Measurements from ENCODE around the gene CAMK2A. TPM values are rescaled to one million over a fixed set of nuclear protein-coding genes. Genes with fewer than 3 reads are reported as not detected.

CAMK2A gene
- total RNA-seq, 1 donor from 2014 or later, result not detected

GRCh38 chr5:150203832-150204589 lies 85.6 kb downstream of the CAMK2A start:
- Mint-ChIP-seq H3K4me1 (ENCODE audit: unreplicated experiment) (peaks cover 2% of the 10 kb centered on the region), H3K36me3 (ENCODE audit: unreplicated experiment) (no peaks in the 10 kb centered on the region), H3K27me3 (ENCODE audit: unreplicated experiment) (peaks cover 21% of the 10 kb centered on the region), H3K9me3 (ENCODE audit: unreplicated experiment) (no peaks in the 10 kb centered on the region), H3K4me3 (ENCODE audit: unreplicated experiment) (no peak overlapping the region), H3K27ac (ENCODE audit: unreplicated experiment) (no peak overlapping the region)
- DNase-seq (ENCODE audit: extremely low spot score, unreplicated experiment), result no peak
- TF ChIP-seq CTCF (IDR thresholded peaks at IDR 0.05), result no peak

GRCh38 chr5:150202501-150202900 lies 87.1 kb downstream of the CAMK2A start:
- no peak for TF ChIP-seq CTCF (IDR thresholded peaks at IDR 0.05)

GRCh38 chr5:150197476-150197875 lies 92.1 kb downstream of the CAMK2A start:
- no peaks in the 10 kb centered on the region for H3K4me1 Mint-ChIP-seq (ENCODE audit: unreplicated experiment)
- peaks cover 39% of the 10 kb centered on the region for H3K27me3 Mint-ChIP-seq (ENCODE audit: unreplicated experiment)
- TF ChIP-seq CTCF (IDR thresholded peaks at IDR 0.05), result no peak
- H3K4me3 Mint-ChIP-seq (ENCODE audit: unreplicated experiment), result no peak overlapping the region
- no peaks in the 10 kb centered on the region for H3K36me3 Mint-ChIP-seq (ENCODE audit: unreplicated experiment)
- H3K27ac Mint-ChIP-seq (ENCODE audit: unreplicated experiment), result no peak overlapping the region
- no peaks in the 10 kb centered on the region for H3K9me3 Mint-ChIP-seq (ENCODE audit: unreplicated experiment)
- no peak for DNase-seq (ENCODE audit: extremely low spot score, unreplicated experiment)

More at GRCh38 chr5:150202501-150202900, 87.1 kb downstream of the CAMK2A start:
- H3K9me3 Mint-ChIP-seq (ENCODE audit: unreplicated experiment), result no peaks in the 10 kb centered on the region
- H3K36me3 Mint-ChIP-seq (ENCODE audit: unreplicated experiment), result no peaks in the 10 kb centered on the region
- H3K4me3 Mint-ChIP-seq (ENCODE audit: unreplicated experiment), result no peak overlapping the region
- no peaks in the 10 kb centered on the region for H3K4me1 Mint-ChIP-seq (ENCODE audit: unreplicated experiment)
- peaks cover 28% of the 10 kb centered on the region for H3K27me3 Mint-ChIP-seq (ENCODE audit: unreplicated experiment)
- no peak for DNase-seq (ENCODE audit: extremely low spot score, unreplicated experiment)
- H3K27ac Mint-ChIP-seq (ENCODE audit: unreplicated experiment), result no peak overlapping the region

GRCh38 chr5:150196986-150197385 lies 92.6 kb downstream of the CAMK2A start:
- TF ChIP-seq CTCF (IDR thresholded peaks at IDR 0.05), result no peak
- Mint-ChIP-seq H3K4me3 (ENCODE audit: unreplicated experiment) (no peak overlapping the region), H3K36me3 (ENCODE audit: unreplicated experiment) (no peaks in the 10 kb centered on the region), H3K9me3 (ENCODE audit: unreplicated experiment) (no peaks in the 10 kb centered on the region), H3K27ac (ENCODE audit: unreplicated experiment) (no peak overlapping the region), H3K4me1 (ENCODE audit: unreplicated experiment) (no peaks in the 10 kb centered on the region), H3K27me3 (ENCODE audit: unreplicated experiment) (peaks cover 41% of the 10 kb centered on the region)
- no peak for DNase-seq (ENCODE audit: extremely low spot score, unreplicated experiment)

- H3K27me3 Mint-ChIP-seq (ENCODE audit: unreplicated experiment), result peaks cover 46% of the 10 kb centered on the region
- H3K27ac Mint-ChIP-seq (ENCODE audit: unreplicated experiment), result no peak overlapping the region
- H3K9me3 Mint-ChIP-seq (ENCODE audit: unreplicated experiment), result no peaks in the 10 kb centered on the region
- DNase-seq (ENCODE audit: extremely low spot score, unreplicated experiment), result no peak
- TF ChIP-seq CTCF (IDR thresholded peaks at IDR 0.05), result no peak
- no peaks in the 10 kb centered on the region for H3K4me1 Mint-ChIP-seq (ENCODE audit: unreplicated experiment)
- H3K4me3 Mint-ChIP-seq (ENCODE audit: unreplicated experiment), result no peak overlapping the region
- H3K36me3 Mint-ChIP-seq (ENCODE audit: unreplicated experiment), result no peaks in the 10 kb centered on the region
These were observed 93.1 kb downstream of the CAMK2A start for GRCh38 chr5:150196514-150196913.

Measured in osteocyte (in vitro differentiated cells).